H1 (cell line): ENCODE results near the gene KLHL40. TPM values are rescaled to one million over a fixed set of nuclear protein-coding genes. Genes with fewer than 3 reads are reported as not detected.

ENCODE experiments used
- CTCF ChIA-PET: fragments of 300-600 bp; sonication (Branson Sonifier 250); formaldehyde crosslinking; loops from one replicate; lab custom pipeline; 2021; ENCODE audit not compliant: partially characterized antibody; lab: Charles Lee
- POLR2A ChIA-PET: fragments of 300-600 bp; sonication (Branson Sonifier 250); formaldehyde crosslinking; loops from one replicate; lab custom pipeline; 2021; ENCODE audit warnings: inconsistent platforms; ENCODE audit not compliant: partially characterized antibody; lab: Charles Lee
- DNase-seq, 2 experiments: peaks; one replicate each; pipeline versions ENCODE4 v3.0.0 to v3.0.0-alpha.2; 2010 to 2022; ENCODE audit warnings: low spot score in 2 of 2, low read depth in 1 of 2, mixed read lengths in 1 of 2
- FAIRE-seq: peaks from 2 replicates; lab custom pipeline; 2011; peaks lifted over from hg19 to GRCh38; lab: Jason Lieb, UNC
- H2AFZ ChIP-seq: 2 replicates; pipeline ENCODE4 v1.8.1; 2012; ENCODE audit warnings: low read length, inconsistent platforms
- H2AK5ac ChIP-seq: 2 replicates; pipeline ENCODE4 v1.6.1; 2013; ENCODE audit warnings: low read depth, low read length
- H2BK120ac ChIP-seq: replicated peaks from 2 replicates; pipeline ENCODE3; 2013; ENCODE audit warnings: low read depth, low read length, inconsistent platforms
- H2BK12ac ChIP-seq: 2 replicates; pipeline ENCODE4 v1.6.1; 2013; ENCODE audit warnings: low read depth, low read length
- H2BK15ac ChIP-seq: 2 replicates; pipeline ENCODE4 v1.6.1; 2013; ENCODE audit warnings: low read length
- H2BK20ac ChIP-seq: 2 replicates; pipeline ENCODE4 v1.6.1; 2013; ENCODE audit warnings: low read length
- H2BK5ac ChIP-seq: 2 replicates; pipeline ENCODE4 v1.6.1; 2013; ENCODE audit warnings: low read depth, low read length
- H3K14ac ChIP-seq: 2 replicates; pipeline ENCODE4 v1.6.1; 2013; ENCODE audit warnings: inconsistent platforms; ENCODE audit not compliant: insufficient read length
- H3K18ac ChIP-seq: 2 replicates; pipeline ENCODE4 v1.6.1; 2013; ENCODE audit warnings: low read length; ENCODE audit errors: extremely low read depth
- H3K23ac ChIP-seq: 2 replicates; pipeline ENCODE4 v1.6.1; 2013; ENCODE audit warnings: inconsistent platforms; ENCODE audit not compliant: insufficient read length
- H3K23me2 ChIP-seq: 2 replicates; pipeline ENCODE4 v1.6.1; 2013; ENCODE audit warnings: low read depth, low read length
- H3K27ac ChIP-seq: 2 replicates; pipeline ENCODE4 v1.6.1; 2011; ENCODE audit warnings: low read depth, low read length, inconsistent platforms
- H3K27me3 ChIP-seq, 4 experiments: replicated peaks in 1 of 4; 1 replicate in 1 of 4; 2 replicates in 3 of 4; pipeline versions ENCODE4 v1.6.1 to v1.8.1; 2011 to 2013; ENCODE audit warnings: low read length in 3 of 4, mild to moderate bottlenecking in 3 of 4, inconsistent platforms in 2 of 4, mixed read lengths in 2 of 4, moderate library complexity in 1 of 4; ENCODE audit not compliant: control insufficient read depth in 3 of 4, insufficient read depth in 3 of 4; ENCODE audit errors: extremely low read depth in 1 of 4
- H3K36me3 ChIP-seq, 4 experiments: 2 replicates each; pipeline versions ENCODE4 v1.6.1 to v1.8.1; 2011 to 2013; ENCODE audit warnings: mild to moderate bottlenecking in 4 of 4, low read length in 3 of 4, moderate library complexity in 2 of 4, control low read depth in 1 of 4, inconsistent platforms in 1 of 4; ENCODE audit not compliant: insufficient read depth in 4 of 4, control insufficient read depth in 2 of 4
- H3K4ac ChIP-seq: replicated peaks from 2 replicates; pipeline ENCODE3; 2013; ENCODE audit warnings: low read length, low read depth, mixed read lengths, inconsistent platforms; ENCODE audit not compliant: insufficient read length
- H3K4me1 ChIP-seq, 4 experiments: replicated peaks in 1 of 4; 1 replicate in 1 of 4; 2 replicates in 3 of 4; pipeline versions ENCODE4 v1.6.1 to v1.8.1; 2011 to 2013; ENCODE audit warnings: low read length in 3 of 4, inconsistent platforms in 2 of 4, mixed read lengths in 1 of 4; ENCODE audit not compliant: insufficient read depth in 4 of 4, control insufficient read depth in 3 of 4
- H3K4me2 ChIP-seq, 2 experiments: 2 replicates each; pipeline versions ENCODE4 v1.6.1 to v1.8.1; 2011 to 2013; ENCODE audit warnings: low read depth in 2 of 2, low read length in 2 of 2, control low read depth in 1 of 2, inconsistent platforms in 1 of 2, mild to moderate bottlenecking in 1 of 2; ENCODE audit not compliant: insufficient read depth in 1 of 2
- H3K4me3 ChIP-seq, 4 experiments: fragments of 200-600, 300-600 bp in 1 of 4; sonication (generic), shearing (Covaris generic), sonication (Bioruptor Twin) in 1 of 4; 2 replicates each; pipeline versions ENCODE4 v1.5.1 to v1.8.1; 2011 to 2016; ENCODE audit warnings: low read length in 4 of 4, low read depth in 3 of 4, control low read depth in 2 of 4, inconsistent platforms in 2 of 4, mild to moderate bottlenecking in 2 of 4, mixed read lengths in 1 of 4, moderate library complexity in 1 of 4; ENCODE audit not compliant: insufficient read depth in 2 of 4; ENCODE audit errors: extremely low read depth in 1 of 4
- H3K56ac ChIP-seq: replicated peaks from 2 replicates; pipeline ENCODE3; 2013; ENCODE audit warnings: low read depth, mild to moderate bottlenecking, mixed read lengths, low read length, inconsistent platforms; ENCODE audit not compliant: insufficient read length
- H3K79me1 ChIP-seq: 2 replicates; pipeline ENCODE4 v1.6.1; 2013; ENCODE audit warnings: low read depth, low read length, control low read depth
- H3K79me2 ChIP-seq, 2 experiments: 2 replicates each; pipeline versions ENCODE4 v1.6.1 to v1.8.1; 2012 to 2013; ENCODE audit warnings: low read length in 2 of 2, mild to moderate bottlenecking in 2 of 2, inconsistent platforms in 1 of 2; ENCODE audit not compliant: insufficient read depth in 2 of 2, control insufficient read depth in 1 of 2
- H3K9ac ChIP-seq, 4 experiments: replicated peaks in 1 of 4; 1 replicate in 1 of 4; 2 replicates in 3 of 4; pipeline versions ENCODE4 v1.6.1 to v1.8.1; 2011 to 2013; ENCODE audit warnings: low read depth in 3 of 4, low read length in 3 of 4, control low read depth in 2 of 4, mild to moderate bottlenecking in 2 of 4, moderate library complexity in 2 of 4, inconsistent platforms in 1 of 4; ENCODE audit errors: extremely low read depth in 1 of 4
- H3K9me3 ChIP-seq, 2 experiments: 2 replicates each; pipeline versions ENCODE4 v1.6.1 to v1.8.1; 2012 to 2013; ENCODE audit warnings: mild to moderate bottlenecking in 2 of 2, moderate library complexity in 2 of 2, control low read depth in 1 of 2, inconsistent platforms in 1 of 2, low read depth in 1 of 2, low read length in 1 of 2, mixed read lengths in 1 of 2; ENCODE audit not compliant: insufficient read depth in 2 of 2
- H4K20me1 ChIP-seq, 2 experiments: replicated peaks in 1 of 2; 2 replicates each; pipeline versions ENCODE3 to v1.8.1; 2011 to 2013; ENCODE audit warnings: inconsistent platforms in 2 of 2, low read length in 2 of 2, mild to moderate bottlenecking in 1 of 2; ENCODE audit not compliant: insufficient read depth in 2 of 2, control insufficient read depth in 1 of 2
- H4K5ac ChIP-seq: 2 replicates; pipeline ENCODE4 v1.6.1; 2013; ENCODE audit warnings: low read length, low read depth, mixed read lengths, inconsistent platforms; ENCODE audit not compliant: insufficient read length
- H4K8ac ChIP-seq: 2 replicates; pipeline ENCODE4 v1.8.0; 2013; ENCODE audit warnings: mild to moderate bottlenecking, moderate library complexity, low read length, inconsistent platforms; ENCODE audit not compliant: insufficient read depth; ENCODE audit errors: extremely low read depth
- H4K91ac ChIP-seq: replicated peaks from 2 replicates; pipeline ENCODE3; 2013; ENCODE audit warnings: low read length, mixed read lengths, inconsistent platforms; ENCODE audit not compliant: insufficient read length
- ATF2 ChIP-seq: IDR thresholded peaks from 2 replicates; pipeline ENCODE4 v1.6.1; 2012; ENCODE audit warnings: low read length, inconsistent platforms
- BCL11A ChIP-seq, 2 experiments: IDR thresholded peaks; one replicate each; pipeline ENCODE4 v1.6.1; 2011; ENCODE audit warnings: low read depth in 2 of 2, low read length in 2 of 2, mild to moderate bottlenecking in 2 of 2
- BRCA1 ChIP-seq: IDR thresholded peaks from 2 replicates; pipeline ENCODE4 v1.6.1; 2012; ENCODE audit warnings: low read depth, low read length, improper control_type of control experiment
- CBX8 ChIP-seq: fragments of 300-800, 300-1000 bp; sonication (generic); IDR thresholded peaks from 2 replicates; pipeline ENCODE4 v1.7.1; 2016; ENCODE audit warnings: low read depth, low read length, borderline replicate concordance
- GTF2F1 ChIP-seq: IDR thresholded peaks from 2 replicates; pipeline ENCODE4 v1.6.1; 2012; ENCODE audit warnings: low read depth, low read length, improper control_type of control experiment, borderline replicate concordance
- JUN ChIP-seq: IDR thresholded peaks from 2 replicates; pipeline ENCODE4 v1.6.1; 2011; ENCODE audit warnings: low read depth, mild to moderate bottlenecking, improper control_type of control experiment, low read length
- KDM5A ChIP-seq: fragments of 200-600 bp; IDR thresholded peaks from 2 replicates; pipeline ENCODE4 v1.7.1; 2012; ENCODE audit warnings: mild to moderate bottlenecking, low read length, inconsistent platforms, mixed read lengths
- POLR2AphosphoS5 ChIP-seq: IDR thresholded peaks from 2 replicates; pipeline ENCODE4 v1.6.1; 2011; ENCODE audit warnings: low read depth, low read length
- RXRA ChIP-seq: IDR thresholded peaks from 2 replicates; pipeline ENCODE4 v1.6.1; 2011; ENCODE audit warnings: low read depth, mild to moderate bottlenecking, low read length, moderate library complexity; ENCODE audit not compliant: insufficient read depth
- SIN3A ChIP-seq, 2 experiments: IDR thresholded peaks in 1 of 2; conservative IDR thresholded peaks in 1 of 2; 2 replicates each; pipeline ENCODE4 v1.6.1; 2011 to 2012; ENCODE audit warnings: low read length in 2 of 2, improper control_type of control experiment in 1 of 2, low read depth in 1 of 2, mild to moderate bottlenecking in 1 of 2
- SP1 ChIP-seq: IDR thresholded peaks from 2 replicates; pipeline ENCODE4 v1.6.1; 2011; ENCODE audit warnings: low read depth, low read length
- SP2 ChIP-seq: IDR thresholded peaks from 2 replicates; pipeline ENCODE4 v1.6.1; 2012; ENCODE audit warnings: mild to moderate bottlenecking, low read length, inconsistent platforms
- SP4 ChIP-seq: IDR thresholded peaks from 2 replicates; pipeline ENCODE4 v1.6.1; 2012; ENCODE audit warnings: low read length, inconsistent platforms
- TEAD4 ChIP-seq: IDR thresholded peaks from 2 replicates; pipeline ENCODE4 v1.6.1; 2012; ENCODE audit warnings: low read depth, low read length, inconsistent platforms, mixed read lengths
- WGBS, 2 experiments: shearing (Covaris generic) in 1 of 2; methylation state at CpG; one replicate each; pipeline versions ENCODE4 v1.1.6 to v1.1.7; 2013 to 2015; ENCODE audit warnings: low lambda C conversion rate in 2 of 2, mixed read lengths in 2 of 2, inconsistent platforms in 1 of 2, low coverage in 1 of 2, missing lambda C conversion rate in 1 of 2; ENCODE audit not compliant: insufficient replicate concordance in 2 of 2, insufficient coverage in 1 of 2, insufficient read length in 1 of 2; ENCODE audit errors: extremely low coverage in 1 of 2, missing lambda C conversion rate in 1 of 2; 5-methylcytosine and 5-hydroxymethylcytosine counted together
- polyA plus RNA-seq, 7 experiments: library from polyadenylated mRNA; depleted of rRNA in 3 of 7; stranded (reverse) in 5 of 7; unstranded in 2 of 7; fragments of >200 nt in 5 of 7; fragments of 200-250 nt in 2 of 7; gene quantifications; 1 replicate in 5 of 7; 2 replicates in 1 of 7; 4 replicates in 1 of 7; pipeline versions ENCODE4 v1.2.1 to v1.2.3, GENCODE V29; 2011 to 2013; ENCODE audit warnings: missing spikeins in 2 of 7, mixed read lengths in 2 of 7
- total RNA-seq: library from RNA; stranded (reverse); fragmentation: NEBNext Ultra II Directional; extraction: Animal tissue kit (Norgen Biotek cat#: 25700); gene quantifications from 2 replicates; pipeline ENCODE4 v1.2.1, GENCODE V29; 2021

Gene KLHL40
- total and polyA plus RNA-seq, 2 of the 8 experiments (the other 6 are each of a cell fraction or from before 2014, with no cell fraction given) = 0.02 TPM; not detected in 1

- no peak overlapping the region for H4K8ac ChIP-seq
- no peak overlapping the region for H2BK120ac ChIP-seq
- POLR2A ChIA-PET = no interaction called here
- no peaks in the 10 kb centered on the region for H3K9me3 ChIP-seq
- H3K4me3 ChIP-seq = no peak overlapping the region
- H3K56ac ChIP-seq = no peak overlapping the region
- H4K91ac ChIP-seq = no peak overlapping the region
- H3K4me2 ChIP-seq = no peak overlapping the region
- H3K14ac ChIP-seq = no peak overlapping the region
- H3K79me1 ChIP-seq = no peaks in the 10 kb centered on the region
- no peak overlapping the region for H2BK20ac ChIP-seq
- no peak overlapping the region for H2BK15ac ChIP-seq
- H3K4ac ChIP-seq = no peak overlapping the region
- no peak overlapping the region for H2BK12ac ChIP-seq
- H3K27me3 ChIP-seq = no peaks in the 10 kb centered on the region; a peak in 1 of 7 replicates
- 98% methylated on average over 10 of the region's 10 CpGs; no CpG with 5 or more reads in 1 of the 2 experiments for WGBS, 2 experiments
- H3K23me2 ChIP-seq = no peaks in the 10 kb centered on the region
- no peak overlapping the region for H3K18ac ChIP-seq
- H2AK5ac ChIP-seq = no peak overlapping the region
- DNase-seq (no peak), FAIRE-seq (no peak)
- H2BK5ac ChIP-seq = no peak overlapping the region
- H3K36me3 ChIP-seq = no peaks in the 10 kb centered on the region
- no peak overlapping the region for H3K9ac ChIP-seq
- no peak overlapping the region for H4K5ac ChIP-seq
- H3K23ac ChIP-seq = no peak overlapping the region
- no peak overlapping the region for H3K27ac ChIP-seq
- no peaks in the 10 kb centered on the region for H4K20me1 ChIP-seq
- CTCF ChIA-PET = interaction anchor here (1.1 to 11.4 kb wide), 6 partner anchors 10 to 55 kb away, joined by 3 to 53 read pairs (median 4); partner anchors contain the start of gene KLHL40
- no peak overlapping the region for H2AFZ ChIP-seq
- H3K4me1 ChIP-seq = no peaks in the 10 kb centered on the region; a peak in 2 of 7 replicates
- H3K79me2 ChIP-seq = no peaks in the 10 kb centered on the region
- no peak for TF ChIP-seq SP2
- TF ChIP-seq JUN = no peak
- no peak for TF ChIP-seq POLR2AphosphoS5
- TF ChIP-seq CBX8 = no peak
- no peak for TF ChIP-seq KDM5A
- TF ChIP-seq TEAD4 = no peak
- no peak for TF ChIP-seq RXRA
- TF ChIP-seq BCL11A (IDR thresholded peaks at IDR 0.05; ENCODE audit: low read depth in 2 of 2, low read length in 2 of 2) = no peak
- no peak for TF ChIP-seq SP1
- TF ChIP-seq ATF2 = no peak
- TF ChIP-seq SP4 = no peak
- no peak for TF ChIP-seq GTF2F1
- no peak for TF ChIP-seq BRCA1
- TF ChIP-seq SIN3A (conservative IDR thresholded peaks at IDR 0.05 in 1 of 2, IDR thresholded peaks at IDR 0.05 in 1 of 2; ENCODE audit: low read depth in 1 of 2, low read length in 2 of 2) = no peak
Measured at GRCh38 chr3:42709621-42710020, 24.3 kb downstream of the KLHL40 start.
